Measurements from ENCODE around the gene WNT11.

WNT11 gene

DNA sequence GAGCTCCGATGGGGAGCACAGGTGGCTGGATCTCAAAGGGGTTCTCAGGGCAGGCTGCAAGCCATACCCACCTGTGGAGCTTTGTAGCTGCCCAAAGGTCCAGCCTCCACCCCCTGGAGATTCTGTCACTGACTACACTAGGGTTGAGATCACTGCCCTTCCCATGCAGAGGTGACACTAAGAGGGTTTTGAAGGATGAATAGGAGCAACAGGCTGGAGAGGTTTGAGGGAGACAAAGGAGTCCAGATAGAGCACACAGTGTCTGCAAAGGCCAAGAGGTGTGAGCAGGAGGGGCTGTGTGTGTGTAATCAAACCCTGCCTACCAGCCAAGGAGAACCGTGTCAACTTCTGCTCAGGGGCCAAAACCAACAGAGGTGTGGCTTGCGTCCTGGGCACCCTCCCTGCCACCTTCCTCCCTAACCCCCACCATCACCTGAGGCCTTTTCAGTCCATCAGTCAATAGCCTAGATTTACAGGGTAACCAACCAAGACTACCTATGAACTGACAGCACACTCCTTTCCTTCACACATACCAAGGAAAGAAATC is 43.0 kb upstream of the WNT11 start:
- H3K27ac ChIP-seq (ENCODE audit: low read length), result no peak overlapping the region
- H3K9ac ChIP-seq (ENCODE audit: low read length), result no peak overlapping the region
- no peaks in the 10 kb centered on the region for H3K79me2 ChIP-seq (ENCODE audit: low read length)
- H3K9me3 ChIP-seq (replicated peaks; ENCODE audit: insufficient read depth, low read length), result no peaks in the 10 kb centered on the region
- H3K9me2 ChIP-seq (replicated peaks; ENCODE audit: insufficient read depth, low read length), result no peaks in the 10 kb centered on the region
- H3K4me2 ChIP-seq (ENCODE audit: low read depth, low read length), result no peak overlapping the region
- H3K36me3 ChIP-seq (replicated peaks; ENCODE audit: insufficient read depth, low read length), result no peaks in the 10 kb centered on the region
- DNase-seq, result no peak
- H3K4me3 ChIP-seq (ENCODE audit: low read length), result no peak overlapping the region
- H4K20me1 ChIP-seq (ENCODE audit: insufficient read depth, low read length), result no peaks in the 10 kb centered on the region
- H2AFZ ChIP-seq (ENCODE audit: low read length), result no peak overlapping the region
- H3K27me3 ChIP-seq (replicated peaks; ENCODE audit: insufficient read depth, low read length), result peaks cover 19% of the 10 kb centered on the region; the same call in 1 of the 2 replicates
- H3F3A ChIP-seq (ENCODE audit: insufficient read depth, low read length), result no peaks in the 10 kb centered on the region
- no peaks in the 10 kb centered on the region for H3K4me1 ChIP-seq (ENCODE audit: low read length)
- TF ChIP-seq EZH2 (optimal IDR thresholded peaks at IDR 0.05; ENCODE audit: low read depth, low read length), result no peak
- no peak for TF ChIP-seq EZH2phosphoT487 (IDR thresholded peaks at IDR 0.05; ENCODE audit: low read length)
- TF ChIP-seq, protein P1, sequence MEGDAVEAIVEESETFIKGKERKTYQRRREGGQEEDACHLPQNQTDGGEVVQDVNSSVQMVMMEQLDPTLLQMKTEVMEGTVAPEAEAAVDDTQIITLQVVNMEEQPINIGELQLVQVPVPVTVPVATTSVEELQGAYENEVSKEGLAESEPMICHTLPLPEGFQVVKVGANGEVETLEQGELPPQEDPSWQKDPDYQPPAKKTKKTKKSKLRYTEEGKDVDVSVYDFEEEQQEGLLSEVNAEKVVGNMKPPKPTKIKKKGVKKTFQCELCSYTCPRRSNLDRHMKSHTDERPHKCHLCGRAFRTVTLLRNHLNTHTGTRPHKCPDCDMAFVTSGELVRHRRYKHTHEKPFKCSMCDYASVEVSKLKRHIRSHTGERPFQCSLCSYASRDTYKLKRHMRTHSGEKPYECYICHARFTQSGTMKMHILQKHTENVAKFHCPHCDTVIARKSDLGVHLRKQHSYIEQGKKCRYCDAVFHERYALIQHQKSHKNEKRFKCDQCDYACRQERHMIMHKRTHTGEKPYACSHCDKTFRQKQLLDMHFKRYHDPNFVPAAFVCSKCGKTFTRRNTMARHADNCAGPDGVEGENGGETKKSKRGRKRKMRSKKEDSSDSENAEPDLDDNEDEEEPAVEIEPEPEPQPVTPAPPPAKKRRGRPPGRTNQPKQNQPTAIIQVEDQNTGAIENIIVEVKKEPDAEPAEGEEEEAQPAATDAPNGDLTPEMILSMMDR (IDR thresholded peaks at IDR 0.05; ENCODE audit: low read length), result no peak

DNA sequence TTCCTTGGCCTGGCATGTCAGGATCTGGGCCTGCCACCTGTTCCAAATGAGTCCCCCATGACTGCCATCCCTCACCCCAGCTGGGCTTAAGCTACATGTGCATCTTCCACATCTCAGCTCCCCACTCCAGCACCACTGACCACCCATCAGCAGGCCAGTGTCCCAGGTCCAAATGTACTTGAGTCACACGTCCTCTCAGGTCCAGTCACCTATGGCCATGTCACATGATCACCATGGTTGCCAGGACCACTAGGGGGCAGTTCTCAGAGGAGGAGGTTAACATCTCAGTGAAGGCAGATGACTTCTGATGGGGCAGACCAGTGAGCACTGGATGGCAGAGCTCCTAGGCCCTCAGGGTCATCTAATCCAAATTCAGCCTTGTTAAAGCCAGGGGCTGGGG is 41.9 kb upstream of the WNT11 start:
- H3K27me3 ChIP-seq (replicated peaks; ENCODE audit: insufficient read depth, low read length), result peaks cover 19% of the 10 kb centered on the region; the same call in 1 of the 2 replicates
- H3K9me2 ChIP-seq (replicated peaks; ENCODE audit: insufficient read depth, low read length), result no peaks in the 10 kb centered on the region
- H3K9ac ChIP-seq (ENCODE audit: low read length), result no peak overlapping the region
- DNase-seq, result no peak
- no peaks in the 10 kb centered on the region for H3F3A ChIP-seq (ENCODE audit: insufficient read depth, low read length)
- H3K27ac ChIP-seq (ENCODE audit: low read length), result no peak overlapping the region
- no peaks in the 10 kb centered on the region for H4K20me1 ChIP-seq (ENCODE audit: insufficient read depth, low read length)
- no peaks in the 10 kb centered on the region for H3K79me2 ChIP-seq (ENCODE audit: low read length)
- H3K4me3 ChIP-seq (ENCODE audit: low read length), result no peak overlapping the region
- no peak overlapping the region for H3K4me2 ChIP-seq (ENCODE audit: low read depth, low read length)
- no peaks in the 10 kb centered on the region for H3K4me1 ChIP-seq (ENCODE audit: low read length)
- H3K36me3 ChIP-seq (replicated peaks; ENCODE audit: insufficient read depth, low read length), result no peaks in the 10 kb centered on the region
- TF ChIP-seq EZH2 (optimal IDR thresholded peaks at IDR 0.05; ENCODE audit: low read depth, low read length) (no peak), EZH2phosphoT487 (IDR thresholded peaks at IDR 0.05; ENCODE audit: low read length) (no peak)
- TF ChIP-seq, protein P1 (IDR thresholded peaks at IDR 0.05; ENCODE audit: low read length), result peak; percentile 26; the same call in 1 of the 2 replicates
- H2AFZ ChIP-seq (ENCODE audit: low read length), result no peak overlapping the region
- no peaks in the 10 kb centered on the region for H3K9me3 ChIP-seq (replicated peaks; ENCODE audit: insufficient read depth, low read length)

- no peak overlapping the region for H3K27ac ChIP-seq (ENCODE audit: low read length)
- H2AFZ ChIP-seq (ENCODE audit: low read length), result no peak overlapping the region
- H4K20me1 ChIP-seq (ENCODE audit: insufficient read depth, low read length), result no peaks in the 10 kb centered on the region
- no peaks in the 10 kb centered on the region for H3K9me2 ChIP-seq (replicated peaks; ENCODE audit: insufficient read depth, low read length)
- H3K27me3 ChIP-seq (replicated peaks; ENCODE audit: insufficient read depth, low read length), result peaks cover 18% of the 10 kb centered on the region; the same call in 1 of the 2 replicates
- H3K9me3 ChIP-seq (replicated peaks; ENCODE audit: insufficient read depth, low read length), result no peaks in the 10 kb centered on the region
- H3K4me2 ChIP-seq (ENCODE audit: low read depth, low read length), result no peak overlapping the region
- TF ChIP-seq EZH2 (optimal IDR thresholded peaks at IDR 0.05; ENCODE audit: low read depth, low read length) (no peak), EZH2phosphoT487 (IDR thresholded peaks at IDR 0.05; ENCODE audit: low read length) (no peak)
- TF ChIP-seq, protein P1 (IDR thresholded peaks at IDR 0.05; ENCODE audit: low read length), result no peak
- H3K9ac ChIP-seq (ENCODE audit: low read length), result no peak overlapping the region
- H3K4me3 ChIP-seq (ENCODE audit: low read length), result no peak overlapping the region
- H3F3A ChIP-seq (ENCODE audit: insufficient read depth, low read length), result no peaks in the 10 kb centered on the region
- H3K79me2 ChIP-seq (ENCODE audit: low read length), result no peaks in the 10 kb centered on the region
- no peak for DNase-seq
- no peaks in the 10 kb centered on the region for H3K4me1 ChIP-seq (ENCODE audit: low read length)
- H3K36me3 ChIP-seq (replicated peaks; ENCODE audit: insufficient read depth, low read length), result no peaks in the 10 kb centered on the region
Observed at GRCh38 chr11:76247091-76247490, 40.8 kb upstream of the WNT11 start.

Measured in MM.1S (cell line).